ENCODE measurements around the gene ANXA1.

DNA sequence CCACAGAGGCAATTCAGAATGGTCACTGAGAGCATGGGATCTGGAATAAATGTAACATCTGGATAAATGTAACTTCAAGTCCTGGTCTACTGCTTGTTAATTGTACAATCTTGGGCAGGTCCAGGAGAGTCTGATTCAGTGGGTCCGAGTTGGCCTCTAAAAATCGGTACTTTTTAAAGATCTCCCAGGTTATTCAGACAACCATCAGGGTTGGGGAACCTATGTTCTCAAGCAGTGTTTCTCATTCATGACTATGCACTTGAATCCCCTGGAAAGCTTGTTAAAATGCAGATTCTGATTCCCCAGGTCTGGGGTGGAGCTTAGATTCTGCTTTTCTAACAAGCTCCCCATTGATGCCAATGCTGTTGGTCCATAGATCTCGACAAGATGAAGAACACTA lies 14.8 kb downstream of the ANXA1 start:
- TF ChIP-seq POLR2AphosphoS5 (IDR thresholded peaks at IDR 0.05; ENCODE audit: low read depth, low read length) (no peak), POLR2A (IDR thresholded peaks at IDR 0.05; ENCODE audit: low read depth, low read length) (no peak), POU2F2 (IDR thresholded peaks at IDR 0.05; ENCODE audit: low read depth, low read length) (no peak), TAF1 (IDR thresholded peaks at IDR 0.05; ENCODE audit: low read depth, low read length) (no peak), PAX5 (IDR thresholded peaks at IDR 0.05; ENCODE audit: insufficient read depth, low read length, severe bottlenecking) (no peak)

Measured in GM12891 (cell line).